ENCODE results near the gene KLF12. TPM values are rescaled to one million over a fixed set of nuclear protein-coding genes. Genes with fewer than 3 reads are reported as not detected.

The KLF12 gene
- total and polyA plus RNA-seq, 3 donors from 2014 or later = 3.8 to 10.8 (median 8.5) TPM

DNA sequence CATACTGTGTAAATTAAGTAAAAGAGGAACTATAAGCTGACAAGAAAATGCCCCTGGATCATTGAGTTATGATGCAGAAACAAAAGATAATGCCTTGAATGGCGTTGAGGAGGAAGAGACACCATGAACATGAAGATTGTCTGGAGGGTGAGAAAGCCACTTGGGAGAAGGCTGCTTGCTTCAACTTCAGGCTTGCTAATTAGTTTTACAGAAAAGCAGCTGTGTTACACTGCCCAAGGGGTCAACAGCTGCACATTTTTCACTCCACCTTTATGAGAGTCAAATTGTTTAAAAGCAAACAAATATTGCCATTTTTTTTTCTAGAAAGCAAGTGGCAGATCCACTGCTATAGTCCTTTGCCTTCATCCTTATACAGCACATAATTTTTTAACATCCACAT, 35.5 kb upstream of the KLF12 start:
- Histone ChIP-seq H3K27ac (no peak overlapping the region), H3K36me3 (ENCODE audit: low read depth, missing control alignments) (no peaks in the 10 kb centered on the region), H3K4me3 (no peak overlapping the region), H3K27me3 (no peaks in the 10 kb centered on the region), H3K4me1 (no peaks in the 10 kb centered on the region), H3K9me3 (no peaks in the 10 kb centered on the region)
- TF ChIP-seq POLR2A (IDR thresholded peaks at IDR 0.05) = no peak
- TF ChIP-seq CTCF (IDR thresholded peaks at IDR 0.05) = no peak
- intact Hi-C loops (cut with DNase I; ENCODE audit: low total_unique reads) = no loop called here
- no peak for DNase-seq
- whole genome bisulfite sequencing, 2 donors = 54 to 74% methylated on average over 1 of the region's 1 CpG

- H3K27me3 ChIP-seq = no peaks in the 10 kb centered on the region
- no peak overlapping the region for H3K4me3 ChIP-seq
- H3K36me3 ChIP-seq (ENCODE audit: low read depth, missing control alignments) = no peaks in the 10 kb centered on the region
- intact Hi-C loops (cut with DNase I; ENCODE audit: low total_unique reads) = no loop called here
- TF ChIP-seq POLR2A (IDR thresholded peaks at IDR 0.05) (no peak), CTCF (IDR thresholded peaks at IDR 0.05) (no peak)
- H3K27ac ChIP-seq = no peak overlapping the region
- 38 to 52% methylated on average over 4 of the region's 4 CpGs for WGBS, 2 donors
- no peaks in the 10 kb centered on the region for H3K4me1 ChIP-seq
- DNase-seq = no peak
- H3K9me3 ChIP-seq = no peaks in the 10 kb centered on the region
Observed at GRCh38 chr13:74168263-74168675, 34.1 kb upstream of the KLF12 start.

GRCh38 chr13:74166261-74167004, 32.2 kb upstream of the KLF12 start:
- no peaks in the 10 kb centered on the region for H3K36me3 ChIP-seq (ENCODE audit: low read depth, missing control alignments)
- intact Hi-C loops (cut with DNase I; ENCODE audit: low total_unique reads) = no loop called here

GRCh38 chr13:74162782-74163181, 28.6 kb upstream of the KLF12 start:
- TF ChIP-seq POLR2A (IDR thresholded peaks at IDR 0.05) = no peak
- TF ChIP-seq CTCF (IDR thresholded peaks at IDR 0.05) = no peak
- 87 to 90% methylated on average over 2 of the region's 2 CpGs for WGBS, 2 donors
- no peak for DNase-seq
- H3K4me3 ChIP-seq = no peak overlapping the region
- no peaks in the 10 kb centered on the region for H3K27me3 ChIP-seq
- no peaks in the 10 kb centered on the region for H3K36me3 ChIP-seq (ENCODE audit: low read depth, missing control alignments)
- no peaks in the 10 kb centered on the region for H3K4me1 ChIP-seq
- no peaks in the 10 kb centered on the region for H3K9me3 ChIP-seq
- no peak overlapping the region for H3K27ac ChIP-seq
- intact Hi-C loops (cut with DNase I; ENCODE audit: low total_unique reads) = no loop called here

More at GRCh38 chr13:74166261-74167004, 32.2 kb upstream of the KLF12 start:
- 74 to 75% methylated on average over 6 of the region's 6 CpGs for WGBS, 2 donors
- Histone ChIP-seq H3K4me3 (no peak overlapping the region), H3K27ac (no peak overlapping the region), H3K27me3 (no peaks in the 10 kb centered on the region), H3K9me3 (no peaks in the 10 kb centered on the region), H3K4me1 (no peaks in the 10 kb centered on the region)
- DNase-seq = no peak
- TF ChIP-seq POLR2A (IDR thresholded peaks at IDR 0.05) (no peak), CTCF (IDR thresholded peaks at IDR 0.05) (no peak)

- Histone ChIP-seq H3K9me3 (no peaks in the 10 kb centered on the region), H3K4me3 (no peak overlapping the region), H3K27me3 (no peaks in the 10 kb centered on the region), H3K4me1 (no peaks in the 10 kb centered on the region), H3K36me3 (ENCODE audit: low read depth, missing control alignments) (no peaks in the 10 kb centered on the region), H3K27ac (no peak overlapping the region)
- 91 to 95% methylated on average over 2 of the region's 2 CpGs for WGBS, 2 donors
- DNase-seq = no peak
- intact Hi-C loops (cut with DNase I; ENCODE audit: low total_unique reads) = no loop called here
- TF ChIP-seq POLR2A (IDR thresholded peaks at IDR 0.05) = no peak
Observed at GRCh38 chr13:74162135-74162534, 27.9 kb upstream of the KLF12 start.

Measured in testis (tissue), 3 donors.